ENCODE measurements around the gene CASZ1. TPM values are rescaled to one million over a fixed set of nuclear protein-coding genes. Genes with fewer than 3 reads are reported as not detected.

Gene CASZ1
- polyA plus RNA-seq, 4 donors, result 14.1 to 24.5 (median 19.9) TPM

GRCh38 chr1:10795276-10796021 lies 997 bp downstream of the CASZ1 start:
- DNase-seq (ENCODE audit: low read depth in 4 of 4, low spot score in 3 of 4), result no peak

- no peak for DNase-seq (ENCODE audit: low read depth in 4 of 4, low spot score in 3 of 4)
Measured at GRCh38 chr1:10794724-10795275, 1.6 kb downstream of the CASZ1 start.

- DNase-seq (ENCODE audit: low read depth in 4 of 4, low spot score in 3 of 4), result no peak
Measured at GRCh38 chr1:10793129-10793651, 3.3 kb downstream of the CASZ1 start.

- DNase-seq (ENCODE audit: low read depth in 4 of 4, low spot score in 3 of 4), result no peak
Measured at GRCh38 chr1:10791105-10791951, 5.1 kb downstream of the CASZ1 start.

GRCh38 chr1:10789803-10790702 lies 6.4 kb downstream of the CASZ1 start:
- DNase-seq (ENCODE audit: low read depth in 4 of 4, low spot score in 3 of 4), result no peak

GRCh38 chr1:10789047-10789791 lies 7.2 kb downstream of the CASZ1 start:
- DNase-seq (ENCODE audit: low read depth in 4 of 4, low spot score in 3 of 4), result no peak

GRCh38 chr1:10788592-10789006 lies 7.8 kb downstream of the CASZ1 start:
- no peak for DNase-seq (ENCODE audit: low read depth in 4 of 4, low spot score in 3 of 4)

GRCh38 chr1:10787286-10787685 lies 9.2 kb downstream of the CASZ1 start:
- no peak for DNase-seq (ENCODE audit: low read depth in 4 of 4, low spot score in 3 of 4)

- no peak for DNase-seq (ENCODE audit: low read depth in 4 of 4, low spot score in 3 of 4)
Measured at GRCh38 chr1:10785728-10786638, 10.5 kb downstream of the CASZ1 start.

GRCh38 chr1:10784998-10785727 lies 11.3 kb downstream of the CASZ1 start:
- DNase-seq (ENCODE audit: low read depth in 4 of 4, low spot score in 3 of 4), result no peak

GRCh38 chr1:10782491-10783244 lies 13.8 kb downstream of the CASZ1 start:
- no peak for DNase-seq (ENCODE audit: low read depth in 4 of 4, low spot score in 3 of 4)

GRCh38 chr1:10781137-10781536 lies 15.3 kb downstream of the CASZ1 start:
- no peak for DNase-seq (ENCODE audit: low read depth in 4 of 4, low spot score in 3 of 4)

GRCh38 chr1:10779841-10780240 lies 16.6 kb downstream of the CASZ1 start:
- no peak for DNase-seq (ENCODE audit: low read depth in 4 of 4, low spot score in 3 of 4)

GRCh38 chr1:10779201-10779600 lies 17.2 kb downstream of the CASZ1 start:
- no peak for DNase-seq (ENCODE audit: low read depth in 4 of 4, low spot score in 3 of 4)

- no peak for DNase-seq (ENCODE audit: low read depth in 4 of 4, low spot score in 3 of 4)
Measured at GRCh38 chr1:10778640-10779039, 17.8 kb downstream of the CASZ1 start.

GRCh38 chr1:10777749-10778574 lies 18.5 kb downstream of the CASZ1 start:
- DNase-seq (ENCODE audit: low read depth in 4 of 4, low spot score in 3 of 4), result no peak
